Gastroesophageal sphincter (tissue), 4 donors: Measurements from ENCODE around the gene NELL1. TPM values are rescaled to one million over a fixed set of nuclear protein-coding genes. Genes with fewer than 3 reads are reported as not detected.

Experiments
- ATAC-seq: fragments of 150-250 bp; one replicate; pipeline ENCODE4 v1.9.1; 2016; ENCODE audit warnings: mild to moderate bottlenecking, moderate library complexity
- H3K27ac ChIP-seq, 4 donors: fragments of 200-600 bp; sonication (generic) in 3 of 4; 1 replicate in 3 of 4; 2 replicates in 1 of 4; pipeline ENCODE4 v1.5.1; 2016 to 2019
- H3K27me3 ChIP-seq: fragments of 200-600 bp; sonication (generic); one replicate; pipeline ENCODE4 v1.5.1; 2019
- H3K36me3 ChIP-seq, 2 donors: fragments of 200-600 bp; sonication (generic); one replicate each; pipeline ENCODE4 v1.5.1; 2019; ENCODE audit warnings: control low read depth in 1 of 2
- H3K4me1 ChIP-seq, 3 donors: fragments of 200-600 bp; sonication (generic); 1 replicate in 2 of 3; 2 replicates in 1 of 3; pipeline ENCODE4 v1.5.1; 2016 to 2019; ENCODE audit warnings: control low read depth in 2 of 3
- H3K4me3 ChIP-seq, 2 donors: fragments of 200-600 bp; sonication (generic); one replicate each; pipeline ENCODE4 v1.5.1; 2019; ENCODE audit warnings: mild to moderate bottlenecking in 1 of 2, moderate library complexity in 1 of 2
- H3K9me3 ChIP-seq, 3 donors: fragments of 200-600 bp; sonication (generic); one replicate each; pipeline ENCODE4 v1.5.1; 2017 to 2019; ENCODE audit warnings: control low read depth in 2 of 3
- EP300 ChIP-seq: sonication (generic); formaldehyde crosslinking; IDR thresholded peaks from one replicate; pipeline ENCODE4 v1.6.1; 2017; ENCODE audit warnings: antibody characterized with exemption, mild to moderate bottlenecking
- POLR2A ChIP-seq, 2 donors: fragments of 450-650 bp; IDR thresholded peaks; one replicate each; pipeline ENCODE4 v1.6.1; 2017; ENCODE audit warnings: antibody characterized with exemption in 2 of 2, mild to moderate bottlenecking in 2 of 2, moderate library complexity in 1 of 2
- POLR2AphosphoS5 ChIP-seq: sonication (generic); formaldehyde crosslinking; IDR thresholded peaks from one replicate; pipeline ENCODE4 v1.6.1; 2017; ENCODE audit warnings: antibody characterized with exemption
- WGBS, 2 donors: methylation state at CpG; one replicate each; pipeline ENCODE4 v1.1.5; 2018; ENCODE audit warnings: low coverage in 1 of 2; 5-methylcytosine and 5-hydroxymethylcytosine counted together
- total RNA-seq, 4 donors: library from RNA; depleted of rRNA; stranded (reverse); fragments of >200 nt; gene quantifications; one replicate each; pipeline ENCODE4 v1.1.0, GENCODE V29; 2016
- TF ChIP-seq, protein P1 (sequence below), 4 experiments: fragments of 200-600 bp in 2 of 4; fragments of 450-650 bp in 2 of 4; sonication (generic) in 1 of 4; IDR thresholded peaks; one replicate each; pipeline ENCODE4 v1.5.1; 2017 to 2019; ENCODE audit warnings: antibody characterized with exemption in 4 of 4, mild to moderate bottlenecking in 2 of 4, moderate library complexity in 2 of 4

NELL1 gene
- total RNA-seq, 4 donors from 2014 or later: 0.27 to 3.0 (median 1.5) TPM

DNA sequence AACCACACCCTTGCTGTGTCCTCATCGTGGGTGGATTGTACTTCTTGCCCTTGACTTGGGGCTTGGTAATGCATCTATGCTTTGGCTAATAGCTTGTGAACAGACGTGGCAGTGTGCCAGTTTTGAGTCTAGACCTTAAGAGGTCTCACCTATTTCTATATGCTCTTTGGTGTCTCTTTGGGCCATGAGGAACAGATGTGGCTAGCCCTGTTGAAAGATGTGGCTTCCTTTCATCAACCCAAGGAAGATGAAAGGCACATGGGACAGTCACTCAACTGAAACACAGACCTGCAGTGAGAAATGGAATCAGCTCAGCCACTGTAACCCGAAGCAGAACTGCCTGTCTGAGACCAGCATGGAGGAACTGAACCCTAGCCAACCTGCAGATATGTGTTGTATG is 7.9 kb upstream of the NELL1 start:
- Histone ChIP-seq H3K4me1 (no peaks in the 10 kb centered on the region), H3K9me3 (no peaks in the 10 kb centered on the region), H3K36me3 (no peaks in the 10 kb centered on the region), H3K27ac (no peak overlapping the region), H3K4me3 (no peak overlapping the region), H3K27me3 (peaks cover 9% of the 10 kb centered on the region)
- ATAC-seq: no peak
- 68% methylated on average over 2 of the region's 3 CpGs; no CpG with 5 or more reads in 1 of the 2 donors for WGBS, 2 donors
- TF ChIP-seq POLR2AphosphoS5 (no peak), POLR2A (IDR thresholded peaks at IDR 0.05) (no peak), EP300 (no peak)
- TF ChIP-seq, protein P1, sequence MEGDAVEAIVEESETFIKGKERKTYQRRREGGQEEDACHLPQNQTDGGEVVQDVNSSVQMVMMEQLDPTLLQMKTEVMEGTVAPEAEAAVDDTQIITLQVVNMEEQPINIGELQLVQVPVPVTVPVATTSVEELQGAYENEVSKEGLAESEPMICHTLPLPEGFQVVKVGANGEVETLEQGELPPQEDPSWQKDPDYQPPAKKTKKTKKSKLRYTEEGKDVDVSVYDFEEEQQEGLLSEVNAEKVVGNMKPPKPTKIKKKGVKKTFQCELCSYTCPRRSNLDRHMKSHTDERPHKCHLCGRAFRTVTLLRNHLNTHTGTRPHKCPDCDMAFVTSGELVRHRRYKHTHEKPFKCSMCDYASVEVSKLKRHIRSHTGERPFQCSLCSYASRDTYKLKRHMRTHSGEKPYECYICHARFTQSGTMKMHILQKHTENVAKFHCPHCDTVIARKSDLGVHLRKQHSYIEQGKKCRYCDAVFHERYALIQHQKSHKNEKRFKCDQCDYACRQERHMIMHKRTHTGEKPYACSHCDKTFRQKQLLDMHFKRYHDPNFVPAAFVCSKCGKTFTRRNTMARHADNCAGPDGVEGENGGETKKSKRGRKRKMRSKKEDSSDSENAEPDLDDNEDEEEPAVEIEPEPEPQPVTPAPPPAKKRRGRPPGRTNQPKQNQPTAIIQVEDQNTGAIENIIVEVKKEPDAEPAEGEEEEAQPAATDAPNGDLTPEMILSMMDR (IDR thresholded peaks at IDR 0.05): no peak

- H3K36me3 ChIP-seq: no peaks in the 10 kb centered on the region
- H3K27ac ChIP-seq: no peak overlapping the region
- H3K4me1 ChIP-seq: no peaks in the 10 kb centered on the region
- ATAC-seq: no peak
- peaks cover 13% of the 10 kb centered on the region for H3K27me3 ChIP-seq
- H3K4me3 ChIP-seq: no peak overlapping the region
- whole genome bisulfite sequencing, 2 donors: 78 to 83% methylated on average over 3 of the region's 3 CpGs
- no peak for TF ChIP-seq POLR2AphosphoS5
- TF ChIP-seq EP300: no peak
- no peak for TF ChIP-seq POLR2A (IDR thresholded peaks at IDR 0.05)
- TF ChIP-seq, protein P1 (IDR thresholded peaks at IDR 0.05): no peak
- H3K9me3 ChIP-seq: no peaks in the 10 kb centered on the region
Observed at GRCh38 chr11:20661850-20662249, 7.5 kb upstream of the NELL1 start.

DNA sequence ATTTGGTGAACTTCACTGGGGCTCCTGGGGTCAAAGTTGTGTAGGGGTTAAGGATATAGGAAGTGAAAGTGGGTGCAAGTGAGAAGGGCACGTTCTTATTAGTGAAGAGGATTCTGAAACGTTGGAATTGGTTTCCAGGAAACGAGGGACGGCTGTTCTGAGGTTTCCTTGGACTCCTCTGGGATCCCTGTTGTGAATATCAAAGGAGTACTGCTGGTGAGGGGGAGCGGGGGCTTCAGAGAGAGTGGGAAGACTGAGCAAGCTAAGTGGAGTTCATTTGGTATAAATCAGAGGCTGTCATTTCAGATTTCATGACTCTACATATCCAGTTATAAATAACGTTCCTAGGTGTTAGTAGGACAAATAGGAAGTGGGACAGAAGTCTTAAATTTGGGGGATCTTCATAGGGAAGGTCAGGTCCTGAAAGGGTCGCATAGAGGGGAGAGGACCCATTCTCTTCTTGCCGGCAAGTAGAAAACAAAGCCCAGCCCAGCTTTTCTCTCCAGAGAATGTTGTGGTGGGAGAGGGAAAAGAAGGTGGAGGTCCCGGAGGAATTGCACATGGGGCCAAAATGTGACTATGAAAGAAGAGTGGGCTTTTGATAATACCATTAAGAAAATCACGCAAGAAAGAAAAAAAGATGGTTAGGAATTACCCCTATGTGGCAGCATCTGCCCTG is 1.1 kb upstream of the NELL1 start:
- Histone ChIP-seq H3K4me3 (peak overlapping the region in 1 of 2 donors; percentile 43), H3K9me3 (no peaks in the 10 kb centered on the region), H3K4me1 (peaks cover 0 to 19% (median 3%) of the 10 kb centered on the region in 3 donors), H3K27ac (no peak overlapping the region), H3K27me3 (peaks cover 69% of the 10 kb centered on the region), H3K36me3 (no peaks in the 10 kb centered on the region)
- 18 to 33% methylated on average over 9 to 10 of the region's 10 CpGs for WGBS, 2 donors
- ATAC-seq: no peak
- TF ChIP-seq, protein P1 (IDR thresholded peaks at IDR 0.05): no peak
- no peak for TF ChIP-seq POLR2AphosphoS5
- TF ChIP-seq POLR2A (IDR thresholded peaks at IDR 0.05): no peak
- no peak for TF ChIP-seq EP300

- Histone ChIP-seq H3K36me3 (no peaks in the 10 kb centered on the region), H3K9me3 (no peaks in the 10 kb centered on the region), H3K27me3 (peaks cover 72% of the 10 kb centered on the region), H3K4me3 (peak overlapping the region in 1 of 2 donors; percentile 43), H3K27ac (no peak overlapping the region), H3K4me1 (peaks cover 0 to 19% (median 3%) of the 10 kb centered on the region in 3 donors)
- WGBS, 2 donors: 0 to 5% methylated on average over 4 to 8 of the region's 60 CpGs
- no peak for ATAC-seq
- no peak for TF ChIP-seq EP300
- no peak for TF ChIP-seq POLR2AphosphoS5
- no peak for TF ChIP-seq POLR2A (IDR thresholded peaks at IDR 0.05)
- TF ChIP-seq, protein P1 (IDR thresholded peaks at IDR 0.05): no peak
Observed at GRCh38 chr11:20669820-20670684, 666 bp downstream of the NELL1 start.
